SK-N-SH treated with all-trans-retinoic acid at 6 μM for 48 hours (cell line): ENCODE data around the gene TFEB.

ENCODE experiments used
- ATAC-seq: fragments of 200-7000 bp; cut with Tn5 transposase; 3 replicates; pipeline ENCODE4 v1.9.1; 2020; ENCODE audit warnings: mild to moderate bottlenecking, moderate library complexity
- ARNTL ChIP-seq: fragments of 450-650 bp; formaldehyde crosslinking; IDR thresholded peaks from 2 replicates; pipeline ENCODE4 v1.5.0; 2020; ENCODE audit warnings: low read depth, mild to moderate bottlenecking, moderate library complexity, borderline replicate concordance
- BACH2 ChIP-seq: fragments of 250-450 bp; sonication (Bioruptor Pico); IDR thresholded peaks from 2 replicates; pipeline ENCODE4 v1.9.0; 2021; ENCODE audit warnings: mild to moderate bottlenecking, borderline replicate concordance
- CREB5 ChIP-seq: fragments of 250-450 bp; sonication (Bioruptor Pico); IDR thresholded peaks from 2 replicates; pipeline ENCODE4 v1.5.1; 2020; ENCODE audit warnings: low read depth, mild to moderate bottlenecking, moderate library complexity
- CSDC2 ChIP-seq: fragments of 250-450 bp; sonication (Bioruptor Pico); IDR thresholded peaks from 2 replicates; pipeline ENCODE4 v1.5.0; 2020; ENCODE audit warnings: mild to moderate bottlenecking, moderate library complexity
- GLIS3 ChIP-seq: fragments of 250-450 bp; sonication (Bioruptor Pico); IDR thresholded peaks from 2 replicates; pipeline ENCODE4 v1.5.0; 2020; ENCODE audit warnings: mild to moderate bottlenecking, moderate library complexity
- ISL1 ChIP-seq: fragments of 250-450 bp; sonication (Bioruptor Pico); IDR thresholded peaks from 2 replicates; pipeline ENCODE4 v2.1.2; 2022; ENCODE audit warnings: mild to moderate bottlenecking, moderate library complexity
- OSR1 ChIP-seq: fragments of 250-450 bp; sonication (Bioruptor Pico); IDR thresholded peaks from 2 replicates; pipeline ENCODE4 v1.8.0; 2022; ENCODE audit warnings: moderate library complexity, mild to moderate bottlenecking, inconsistent platforms
- POU6F1 ChIP-seq: fragments of 250-450 bp; sonication (Bioruptor Pico); IDR thresholded peaks from 2 replicates; pipeline ENCODE4 v1.8.0; 2021; ENCODE audit warnings: low read depth, mild to moderate bottlenecking, moderate library complexity, borderline replicate concordance
- PPARA ChIP-seq: fragments of 250-450 bp; sonication (Bioruptor Pico); IDR thresholded peaks from 2 replicates; pipeline ENCODE4 v1.5.0; 2020; ENCODE audit warnings: mild to moderate bottlenecking, borderline replicate concordance
- RARB ChIP-seq: fragments of 250-450 bp; sonication (Bioruptor Pico); IDR thresholded peaks from 2 replicates; pipeline ENCODE4 v1.8.0; 2021; ENCODE audit warnings: mild to moderate bottlenecking, moderate library complexity
- SNAI2 ChIP-seq: fragments of 250-450 bp; sonication (Bioruptor Pico); IDR thresholded peaks from 2 replicates; pipeline ENCODE4 v1.5.0; 2020; ENCODE audit warnings: mild to moderate bottlenecking, moderate library complexity
- TCF4 ChIP-seq: fragments of 250-450 bp; sonication (Bioruptor Pico); IDR thresholded peaks from 2 replicates; pipeline ENCODE4 v1.8.0; 2021; ENCODE audit warnings: mild to moderate bottlenecking, moderate library complexity, borderline replicate concordance
- TOX ChIP-seq: fragments of 250-450 bp; sonication (Bioruptor Pico); IDR thresholded peaks from 2 replicates; pipeline ENCODE4 v1.8.0; 2021; ENCODE audit warnings: mild to moderate bottlenecking, moderate library complexity, borderline replicate concordance
- ZC3H10 ChIP-seq: fragments of 250-450 bp; sonication (Bioruptor Pico); IDR thresholded peaks from 2 replicates; pipeline ENCODE4 v1.5.1; 2021; ENCODE audit warnings: mild to moderate bottlenecking, moderate library complexity
- ZFP3 ChIP-seq: fragments of 250-450 bp; sonication (Bioruptor Pico); IDR thresholded peaks from 2 replicates; pipeline ENCODE4 v1.5.0; 2020; ENCODE audit warnings: mild to moderate bottlenecking, moderate library complexity
- ZFP30 ChIP-seq: fragments of 450-650 bp; formaldehyde crosslinking; IDR thresholded peaks from 2 replicates; pipeline ENCODE4 v1.5.0; 2022; ENCODE audit warnings: mild to moderate bottlenecking, moderate library complexity
- ZNF565 ChIP-seq: fragments of 450-650 bp; formaldehyde crosslinking; conservative IDR thresholded peaks from 2 replicates; pipeline ENCODE4 v1.5.0; 2020; ENCODE audit warnings: low read depth, mild to moderate bottlenecking, moderate library complexity
- ZNF8 ChIP-seq: fragments of 450-650 bp; formaldehyde crosslinking; IDR thresholded peaks from 2 replicates; pipeline ENCODE4 v1.5.0; 2020; ENCODE audit warnings: mild to moderate bottlenecking, moderate library complexity
- TF ChIP-seq, protein P1 (sequence below): fragments of 250-450 bp; sonication (Bioruptor Pico); IDR thresholded peaks from 2 replicates; pipeline ENCODE4 v1.8.0; 2020; ENCODE audit warnings: mild to moderate bottlenecking, moderate library complexity, borderline replicate concordance
- TF ChIP-seq, protein P2 (sequence below): fragments of 250-450 bp; sonication (Bioruptor Pico); IDR thresholded peaks from 2 replicates; pipeline ENCODE4 v1.5.1; 2021; ENCODE audit warnings: mild to moderate bottlenecking, moderate library complexity

Gene TFEB

DNA sequence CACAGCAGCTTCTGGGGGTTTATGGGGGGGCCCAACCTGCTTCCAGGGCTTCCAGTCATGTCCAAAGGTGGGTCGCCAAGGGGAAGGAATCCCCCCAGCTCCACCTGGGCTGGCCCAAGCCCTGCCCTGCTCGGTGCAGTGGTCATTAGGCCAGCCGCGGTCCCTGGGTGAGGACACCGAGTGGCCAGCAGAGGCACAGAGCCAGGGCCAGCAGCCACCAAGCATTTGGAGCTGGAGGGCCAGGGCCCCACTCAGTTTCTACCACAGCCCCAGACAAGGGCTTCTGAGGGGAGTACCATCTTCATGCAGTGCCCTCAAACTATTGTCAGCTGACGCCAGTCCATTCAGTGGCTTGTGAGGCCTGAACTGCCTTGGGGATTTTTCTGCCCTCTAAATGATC lies 39.6 kb downstream of the TFEB start:
- TF ChIP-seq, protein P1, sequence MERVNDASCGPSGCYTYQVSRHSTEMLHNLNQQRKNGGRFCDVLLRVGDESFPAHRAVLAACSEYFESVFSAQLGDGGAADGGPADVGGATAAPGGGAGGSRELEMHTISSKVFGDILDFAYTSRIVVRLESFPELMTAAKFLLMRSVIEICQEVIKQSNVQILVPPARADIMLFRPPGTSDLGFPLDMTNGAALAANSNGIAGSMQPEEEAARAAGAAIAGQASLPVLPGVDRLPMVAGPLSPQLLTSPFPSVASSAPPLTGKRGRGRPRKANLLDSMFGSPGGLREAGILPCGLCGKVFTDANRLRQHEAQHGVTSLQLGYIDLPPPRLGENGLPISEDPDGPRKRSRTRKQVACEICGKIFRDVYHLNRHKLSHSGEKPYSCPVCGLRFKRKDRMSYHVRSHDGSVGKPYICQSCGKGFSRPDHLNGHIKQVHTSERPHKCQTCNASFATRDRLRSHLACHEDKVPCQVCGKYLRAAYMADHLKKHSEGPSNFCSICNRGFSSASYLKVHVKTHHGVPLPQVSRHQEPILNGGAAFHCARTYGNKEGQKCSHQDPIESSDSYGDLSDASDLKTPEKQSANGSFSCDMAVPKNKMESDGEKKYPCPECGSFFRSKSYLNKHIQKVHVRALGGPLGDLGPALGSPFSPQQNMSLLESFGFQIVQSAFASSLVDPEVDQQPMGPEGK = no peak
- no peak for TF ChIP-seq CSDC2
- TF ChIP-seq, protein P2, sequence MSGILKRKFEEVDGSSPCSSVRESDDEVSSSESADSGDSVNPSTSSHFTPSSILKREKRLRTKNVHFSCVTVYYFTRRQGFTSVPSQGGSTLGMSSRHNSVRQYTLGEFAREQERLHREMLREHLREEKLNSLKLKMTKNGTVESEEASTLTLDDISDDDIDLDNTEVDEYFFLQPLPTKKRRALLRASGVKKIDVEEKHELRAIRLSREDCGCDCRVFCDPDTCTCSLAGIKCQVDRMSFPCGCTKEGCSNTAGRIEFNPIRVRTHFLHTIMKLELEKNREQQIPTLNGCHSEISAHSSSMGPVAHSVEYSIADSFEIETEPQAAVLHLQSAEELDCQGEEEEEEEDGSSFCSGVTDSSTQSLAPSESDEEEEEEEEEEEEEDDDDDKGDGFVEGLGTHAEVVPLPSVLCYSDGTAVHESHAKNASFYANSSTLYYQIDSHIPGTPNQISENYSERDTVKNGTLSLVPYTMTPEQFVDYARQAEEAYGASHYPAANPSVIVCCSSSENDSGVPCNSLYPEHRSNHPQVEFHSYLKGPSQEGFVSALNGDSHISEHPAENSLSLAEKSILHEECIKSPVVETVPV = no peak
- no peak for TF ChIP-seq ZC3H10
- TF ChIP-seq GLIS3 (CRISPR knock-in tag) = no peak
- TF ChIP-seq ZFP30 (CRISPR knock-in tag) = no peak
- no peak for TF ChIP-seq SNAI2 (CRISPR knock-in tag)
- no peak for TF ChIP-seq RARB (CRISPR knock-in tag)
- no peak for TF ChIP-seq POU6F1 (CRISPR knock-in tag)
- TF ChIP-seq TOX (CRISPR knock-in tag) = no peak
- TF ChIP-seq ZNF565 = no peak
- TF ChIP-seq PPARA (CRISPR knock-in tag) = no peak
- TF ChIP-seq OSR1 (CRISPR knock-in tag) = no peak
- no peak for ATAC-seq

GRCh38 chr6:41694815-41695526 lies 40.4 kb downstream of the TFEB start:
- no peak for ATAC-seq
- TF ChIP-seq, protein P2 = no peak
- TF ChIP-seq PPARA (CRISPR knock-in tag) = no peak
- TF ChIP-seq ISL1 (CRISPR knock-in tag) = no peak
- no peak for TF ChIP-seq RARB (CRISPR knock-in tag)
- no peak for TF ChIP-seq ZFP30 (CRISPR knock-in tag)
- TF ChIP-seq POU6F1 (CRISPR knock-in tag) = no peak
- TF ChIP-seq GLIS3 (CRISPR knock-in tag) = no peak

DNA sequence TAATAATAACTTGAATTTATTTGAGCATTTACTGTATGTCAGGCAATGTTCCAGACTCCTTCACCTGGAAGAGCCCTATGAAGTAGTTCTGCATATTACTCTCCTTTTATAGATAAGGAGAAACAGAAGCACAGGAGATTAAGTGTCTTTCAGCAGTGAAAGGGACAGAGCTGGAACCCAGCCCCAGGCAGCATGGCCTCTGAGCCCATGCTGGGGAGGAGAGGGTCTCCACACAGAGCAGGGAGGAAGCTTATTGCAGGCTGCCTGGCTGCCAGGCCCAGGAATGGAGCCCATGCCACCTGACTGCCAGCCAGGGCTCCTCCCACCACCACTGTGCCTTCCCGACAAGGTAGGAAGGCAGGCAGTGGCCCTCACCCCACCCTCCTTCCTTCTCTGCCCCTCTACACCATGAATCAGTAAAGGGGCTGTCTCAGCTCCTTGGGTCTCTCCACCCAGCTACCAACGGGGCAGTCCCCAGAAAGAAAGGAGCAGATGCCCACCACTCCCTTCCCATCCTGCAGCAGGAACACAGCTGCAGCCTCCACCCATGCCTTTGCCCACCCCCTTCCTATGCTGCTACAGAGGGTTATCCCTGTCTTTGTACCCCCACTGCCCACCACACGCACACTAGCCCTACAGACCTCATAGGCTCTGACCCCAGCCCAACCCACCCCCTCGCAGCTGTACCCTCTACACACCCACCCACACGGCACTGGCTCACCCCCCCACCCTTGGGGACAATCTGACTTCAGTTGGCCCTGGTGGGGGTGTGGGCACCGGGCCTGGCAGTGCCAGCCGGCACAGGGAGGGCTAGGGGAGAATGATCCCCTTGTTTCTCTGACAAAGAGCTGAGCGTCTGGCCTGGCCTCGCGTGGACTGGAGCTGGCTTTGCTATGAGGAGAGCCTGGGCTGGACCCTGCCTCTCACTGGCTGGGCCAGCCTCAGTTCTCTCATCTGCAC lies 41.8 kb downstream of the TFEB start:
- ATAC-seq = no peak
- TF ChIP-seq BACH2 (CRISPR knock-in tag) (no peak), ZNF8 (CRISPR knock-in tag) (no peak), ZC3H10 (no peak), TOX (CRISPR knock-in tag) (no peak), TCF4 (no peak), RARB (CRISPR knock-in tag) (no peak), CSDC2 (no peak), SNAI2 (CRISPR knock-in tag) (no peak), GLIS3 (CRISPR knock-in tag) (no peak), CREB5 (no peak), ARNTL (CRISPR knock-in tag) (no peak), ZFP3 (no peak), ISL1 (CRISPR knock-in tag) (no peak)
- TF ChIP-seq, protein P2 = no peak
- TF ChIP-seq, protein P1 = no peak
